ENCODE measurements around the gene ZFP91.
A peak's percentile ranks its signal among the peaks of the same experiment; 100 is the strongest.

The ZFP91 gene

GRCh38 chr11:58578136-58578634 is 678 bp upstream of the ZFP91 start:
- Histone ChIP-seq H3K4me3 (peak overlapping the region; percentile 67 to 98 (median 84)), H3K27ac (peak overlapping the region; percentile 98 to 100 (median 100)), H4K20me1 (peaks cover 24 to 35% (median 33%) of the 10 kb centered on the region in 11 experiments; a peak in 20 of 22 replicates), H3K27me3 (no peaks in the 10 kb centered on the region), H3K9ac (peak overlapping the region; percentile 98 to 100 (median 100)), H3K9me3 (replicated peaks in 1 of 11) (no peaks in the 10 kb centered on the region), H3K36me3 (peaks cover 0 to 16% (median 9%) of the 10 kb centered on the region in 11 experiments; a peak in 18 of 22 replicates), H3K4me2 (peak overlapping the region; percentile 83 to 96 (median 89)), H3K4me1 (peaks cover 45 to 71% (median 65%) of the 10 kb centered on the region in 10 experiments)
- no peak for TF ChIP-seq Cebpa-rat (IDR thresholded peaks at IDR 0.05)

GRCh38 chr11:58579192-58580129 is 598 bp downstream of the ZFP91 start:
- Histone ChIP-seq H3K27ac (peak overlapping the region; percentile 98 to 100 (median 100)), H3K9ac (peak overlapping the region; percentile 99 to 100 (median 100)), H3K27me3 (no peaks in the 10 kb centered on the region), H4K20me1 (peaks cover 27 to 47% (median 46%) of the 10 kb centered on the region in 11 experiments; a peak in 20 of 22 replicates), H3K4me3 (peak overlapping the region; percentile 87 to 98 (median 96)), H3K9me3 (replicated peaks in 1 of 11) (no peaks in the 10 kb centered on the region), H3K4me1 (peaks cover 37 to 68% (median 56%) of the 10 kb centered on the region in 10 experiments), H3K36me3 (peaks cover under 1 to 22% (median 10%) of the 10 kb centered on the region in 11 experiments; a peak in 18 of 22 replicates), H3K4me2 (peak overlapping the region; percentile 80 to 95 (median 84))
- no peak; a peak in 3 of 22 replicates for TF ChIP-seq Cebpa-rat (IDR thresholded peaks at IDR 0.05)

GRCh38 chr11:58580311-58580710 is 1.4 kb downstream of the ZFP91 start:
- H3K4me1 ChIP-seq: peaks cover 28 to 61% (median 49%) of the 10 kb centered on the region in 10 experiments

GRCh38 chr11:58582437-58582836 is 3.6 kb downstream of the ZFP91 start:
- Histone ChIP-seq H3K9ac (peak overlapping the region in 1 of 11 experiments; percentile 100; a peak in 2 of 22 replicates), H3K4me3 (no peak overlapping the region), H3K27ac (no peak overlapping the region), H3K4me1 (peaks cover 18 to 70% (median 38%) of the 10 kb centered on the region in 10 experiments), H3K4me2 (peak overlapping the region in 10 of 11 experiments; percentile 80 to 95 (median 84); a peak in 15 of 22 replicates), H3K27me3 (no peaks in the 10 kb centered on the region), H3K9me3 (replicated peaks in 1 of 11) (no peaks in the 10 kb centered on the region), H4K20me1 (peaks cover 37 to 77% (median 75%) of the 10 kb centered on the region in 11 experiments; a peak in 20 of 22 replicates), H3K36me3 (peaks cover 18 to 51% (median 33%) of the 10 kb centered on the region in 11 experiments; a peak in 20 of 22 replicates)
- TF ChIP-seq Cebpa-rat (IDR thresholded peaks at IDR 0.05): no peak

More at GRCh38 chr11:58580311-58580710, 1.4 kb downstream of the ZFP91 start:
- peak overlapping the region; percentile 80 to 95 (median 84) for H3K4me2 ChIP-seq
- H4K20me1 ChIP-seq: peaks cover 27 to 56% (median 55%) of the 10 kb centered on the region in 11 experiments; a peak in 20 of 22 replicates
- peak overlapping the region; percentile 87 to 98 (median 96) for H3K4me3 ChIP-seq
- peak overlapping the region; percentile 99 to 100 (median 100) for H3K9ac ChIP-seq
- TF ChIP-seq Cebpa-rat (IDR thresholded peaks at IDR 0.05): no peak
- peaks cover 9 to 30% (median 18%) of the 10 kb centered on the region in 11 experiments; a peak in 20 of 22 replicates for H3K36me3 ChIP-seq
- H3K27ac ChIP-seq: peak overlapping the region; percentile 98 to 100 (median 100); a peak in 21 of 22 replicates
- H3K9me3 ChIP-seq (replicated peaks in 1 of 11): no peaks in the 10 kb centered on the region
- no peaks in the 10 kb centered on the region for H3K27me3 ChIP-seq

- Histone ChIP-seq H3K27me3 (no peaks in the 10 kb centered on the region), H3K27ac (peak overlapping the region in 1 of 11 experiments; percentile 3; a peak in 1 of 22 replicates), H3K36me3 (peaks cover 42 to 82% (median 62%) of the 10 kb centered on the region in 11 experiments), H4K20me1 (peaks cover 21 to 99% (median 82%) of the 10 kb centered on the region in 11 experiments; a peak in 20 of 22 replicates), H3K9me3 (replicated peaks in 1 of 11) (no peaks in the 10 kb centered on the region), H3K9ac (0 out of 22 replicates have a peak overlapping the region, but pooled peaks of 1 of the 11 experiments have one; percentile 7), H3K4me3 (no peak overlapping the region; a peak in 1 of 20 replicates), H3K4me1 (peaks cover 6 to 59% (median 22%) of the 10 kb centered on the region in 10 experiments), H3K4me2 (peak overlapping the region in 5 of 11 experiments; percentile 0 to 67 (median 16); a peak in 7 of 22 replicates)
- TF ChIP-seq Cebpa-rat (IDR thresholded peaks at IDR 0.05): no peak
Measured at GRCh38 chr11:58586998-58587397, 8.1 kb downstream of the ZFP91 start.

GRCh38 chr11:58591659-58592058 is 12.8 kb downstream of the ZFP91 start:
- Histone ChIP-seq H3K4me1 (peaks cover 0 to 17% (median 12%) of the 10 kb centered on the region in 10 experiments; a peak in 15 of 20 replicates), H3K9ac (no peak overlapping the region), H3K4me3 (no peak overlapping the region), H3K36me3 (peaks cover 39 to 99% (median 79%) of the 10 kb centered on the region in 11 experiments), H4K20me1 (peaks cover 31 to 99% (median 83%) of the 10 kb centered on the region in 11 experiments; a peak in 21 of 22 replicates), H3K27me3 (no peaks in the 10 kb centered on the region), H3K9me3 (replicated peaks in 1 of 11) (no peaks in the 10 kb centered on the region), H3K4me2 (no peak overlapping the region), H3K27ac (no peak overlapping the region)
- no peak for TF ChIP-seq Cebpa-rat (IDR thresholded peaks at IDR 0.05)

- H3K4me2 ChIP-seq: no peak overlapping the region
- no peak overlapping the region for H3K27ac ChIP-seq
- no peaks in the 10 kb centered on the region for H3K9me3 ChIP-seq (replicated peaks in 1 of 11)
- no peaks in the 10 kb centered on the region for H3K27me3 ChIP-seq
- H3K9ac ChIP-seq: no peak overlapping the region
- H3K4me1 ChIP-seq: peaks cover 0 to 23% (median 7%) of the 10 kb centered on the region in 10 experiments; a peak in 11 of 20 replicates
- no peak overlapping the region for H3K4me3 ChIP-seq
- no peak for TF ChIP-seq Cebpa-rat (IDR thresholded peaks at IDR 0.05)
- H4K20me1 ChIP-seq: peaks cover 40 to 100% (median 84%) of the 10 kb centered on the region in 11 experiments; a peak in 21 of 22 replicates
- H3K36me3 ChIP-seq: peaks cover 46 to 99% (median 80%) of the 10 kb centered on the region in 11 experiments
Measured at GRCh38 chr11:58592760-58593472, 14.1 kb downstream of the ZFP91 start.

- Histone ChIP-seq H3K4me1 (peaks cover 0 to 23% (median 6%) of the 10 kb centered on the region in 10 experiments; a peak in 8 of 20 replicates), H4K20me1 (peaks cover 45 to 100% (median 92%) of the 10 kb centered on the region in 11 experiments; a peak in 21 of 22 replicates), H3K9me3 (replicated peaks in 1 of 11) (no peaks in the 10 kb centered on the region), H3K27ac (no peak overlapping the region), H3K4me2 (no peak overlapping the region), H3K27me3 (no peaks in the 10 kb centered on the region), H3K9ac (no peak overlapping the region), H3K36me3 (peaks cover 41 to 100% (median 81%) of the 10 kb centered on the region in 11 experiments), H3K4me3 (no peak overlapping the region)
- TF ChIP-seq Cebpa-rat (IDR thresholded peaks at IDR 0.05): no peak
Measured at GRCh38 chr11:58594826-58595225, 16.0 kb downstream of the ZFP91 start.

Data from BLaER1 treated with 17β-estradiol and CSF1 and Interleukin-3, amounts not matched to agents 10 nM and 100 nM (cell line).